HG03378 (cell line): ENCODE results near the gene ICAM2.
A peak's percentile ranks its signal among the peaks of the same experiment; 100 is the strongest.

Source experiments
- ATAC-seq: cut with Tn5 transposase; IDR thresholded peaks from one replicate; pipeline ENCODE4 v1.9.1; 2021; ENCODE audit warnings: mild to moderate bottlenecking, moderate library complexity; ENCODE audit not compliant: unreplicated experiment

ICAM2 gene

DNA sequence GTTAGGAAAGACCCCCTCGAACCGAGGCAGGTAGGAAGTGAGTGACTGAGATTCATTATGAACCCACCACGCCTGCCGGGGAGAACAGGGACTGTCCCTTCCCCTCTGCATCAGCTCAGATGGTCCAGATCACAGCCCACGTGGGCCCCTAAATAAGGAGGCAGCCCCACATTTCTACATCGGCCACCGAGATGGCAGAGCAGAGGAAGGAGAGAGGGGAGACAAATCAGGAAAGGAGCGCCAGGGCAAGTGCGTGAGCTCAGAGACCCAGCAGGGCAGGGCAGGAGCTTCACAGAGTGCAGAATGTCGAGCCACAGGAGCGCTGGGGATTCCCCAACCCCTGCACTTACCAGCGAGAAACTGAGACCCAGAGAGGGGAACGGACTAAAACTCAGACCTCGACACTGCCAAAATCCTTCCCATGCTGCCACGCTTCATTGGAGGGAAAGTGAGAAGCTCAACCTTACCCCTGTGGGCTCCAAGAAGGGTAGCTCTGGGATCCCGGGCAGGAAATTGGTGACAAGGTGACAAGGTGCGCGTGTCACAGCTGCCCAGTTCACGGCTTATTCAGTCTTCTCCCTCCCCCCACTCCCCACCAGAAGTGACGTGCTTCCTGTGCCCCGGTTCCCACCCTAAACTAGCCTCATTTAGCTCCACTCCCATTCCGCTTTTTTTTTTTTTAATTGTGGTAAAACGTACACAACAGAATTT, at the start of gene ICAM2:
Gene ICAM2 (minus strand): TSS at position 578 of the 711 bp plus-strand sequence. CDS start 13,942 bp downstream, outside the sequence.
- peak; percentile 46 for ATAC-seq

DNA sequence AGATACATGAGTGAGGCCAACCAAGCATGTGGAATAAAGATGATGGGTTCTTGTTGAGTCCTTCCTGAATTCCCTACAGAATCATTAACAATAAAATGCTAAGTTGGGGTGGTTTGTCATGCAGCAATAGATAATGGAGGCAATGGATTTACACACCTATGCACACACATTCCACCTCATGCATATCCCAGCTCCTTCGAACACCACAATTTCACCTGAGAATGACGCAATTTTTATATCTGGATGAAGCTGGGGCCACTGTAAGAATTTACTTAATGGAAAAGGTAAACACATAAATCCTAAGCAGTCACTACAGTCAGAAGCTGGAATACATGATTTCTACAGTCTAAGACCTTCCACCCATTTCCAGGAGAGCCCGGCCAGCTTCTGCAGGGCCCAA, 49.8 kb upstream of the ICAM2 start:
- ATAC-seq: no peak

GRCh38 chr17:64069143-64069542, 48.7 kb upstream of the ICAM2 start:
- no peak for ATAC-seq

- no peak for ATAC-seq
Measured at GRCh38 chr17:64067657-64068056, 47.2 kb upstream of the ICAM2 start.

- no peak for ATAC-seq
Measured at GRCh38 chr17:64066716-64067115, 46.3 kb upstream of the ICAM2 start.

GRCh38 chr17:64065161-64065560, 44.7 kb upstream of the ICAM2 start:
- ATAC-seq: no peak

- no peak for ATAC-seq
Measured at GRCh38 chr17:64064331-64064730, 43.9 kb upstream of the ICAM2 start.

DNA sequence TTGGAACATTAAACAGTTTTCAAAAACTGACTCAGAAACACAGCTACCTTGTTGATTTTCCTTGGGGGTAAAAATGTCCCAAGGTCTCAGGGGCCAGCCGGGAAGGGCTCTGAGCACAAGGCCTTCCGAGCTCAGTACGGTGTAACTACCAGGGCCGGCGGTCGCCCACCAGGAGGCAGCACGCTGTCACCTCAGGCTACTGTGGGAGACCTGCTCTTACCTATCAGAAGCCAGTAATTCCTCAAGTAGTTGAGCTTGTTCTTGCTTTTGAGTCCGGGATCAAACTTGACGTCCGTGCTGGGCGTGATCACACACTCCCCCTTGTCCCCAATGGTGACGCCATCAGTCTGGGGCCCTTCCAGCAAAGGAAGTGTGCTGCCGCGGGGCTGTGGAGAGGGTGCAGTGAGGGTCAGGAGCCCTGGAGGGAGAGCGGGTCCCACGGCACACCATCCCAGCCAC, 43.4 kb upstream of the ICAM2 start:
- ATAC-seq: no peak

DNA sequence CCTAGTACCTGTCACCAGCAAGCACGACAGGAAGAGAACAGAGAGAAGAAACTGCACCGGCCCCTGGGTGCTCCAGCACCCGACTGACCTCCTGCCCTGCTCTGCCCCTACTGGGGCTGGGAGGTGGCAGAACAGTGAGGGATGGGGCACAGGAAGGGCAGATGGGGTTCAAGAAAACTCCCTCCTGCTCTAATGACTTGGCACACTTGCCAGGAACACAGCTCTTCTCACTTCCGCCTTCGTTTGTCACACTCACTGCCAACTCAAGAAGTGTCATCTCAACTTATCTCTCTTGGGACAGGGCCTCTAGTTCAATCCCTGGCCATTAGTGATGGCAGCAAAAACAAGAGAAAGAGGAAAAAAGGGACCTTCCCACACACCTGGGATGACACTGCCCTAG, 42.7 kb upstream of the ICAM2 start:
- no peak for ATAC-seq

DNA sequence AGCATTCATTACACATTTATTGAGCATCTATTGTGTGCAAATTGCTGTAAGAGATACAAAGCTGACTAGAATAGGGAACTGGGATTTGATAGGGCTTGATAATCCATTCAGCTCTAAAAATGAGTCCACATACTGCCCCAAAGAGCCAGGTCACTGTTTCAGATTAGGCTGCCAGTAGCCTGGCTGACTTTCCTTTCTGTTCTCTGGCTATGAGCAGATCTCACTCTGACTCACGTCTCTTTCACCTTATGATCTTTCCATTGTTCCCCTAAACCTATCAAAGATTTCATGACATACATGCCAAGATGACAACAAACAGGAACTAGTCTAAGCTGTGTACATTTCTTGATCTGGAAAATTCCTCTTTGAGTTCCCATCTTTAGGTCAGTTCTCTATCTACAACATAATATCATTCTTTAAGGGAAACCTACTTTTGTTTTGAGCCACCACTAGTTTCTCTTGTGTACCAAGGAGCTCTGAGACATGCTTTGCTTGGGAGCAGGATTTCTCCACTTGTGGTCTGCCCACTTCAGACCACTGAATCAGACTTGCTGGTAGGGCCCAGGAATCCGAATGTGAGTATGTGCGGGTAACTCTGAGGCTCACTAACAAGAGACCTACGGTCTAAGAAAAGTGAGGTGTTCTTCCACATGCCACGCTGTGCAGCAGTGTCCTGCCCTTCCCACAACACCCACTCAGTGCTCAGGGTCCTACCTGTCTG, 40.9 kb upstream of the ICAM2 start:
- peak; percentile 40 for ATAC-seq

GRCh38 chr17:64060331-64060730, 39.9 kb upstream of the ICAM2 start:
- ATAC-seq: no peak

DNA sequence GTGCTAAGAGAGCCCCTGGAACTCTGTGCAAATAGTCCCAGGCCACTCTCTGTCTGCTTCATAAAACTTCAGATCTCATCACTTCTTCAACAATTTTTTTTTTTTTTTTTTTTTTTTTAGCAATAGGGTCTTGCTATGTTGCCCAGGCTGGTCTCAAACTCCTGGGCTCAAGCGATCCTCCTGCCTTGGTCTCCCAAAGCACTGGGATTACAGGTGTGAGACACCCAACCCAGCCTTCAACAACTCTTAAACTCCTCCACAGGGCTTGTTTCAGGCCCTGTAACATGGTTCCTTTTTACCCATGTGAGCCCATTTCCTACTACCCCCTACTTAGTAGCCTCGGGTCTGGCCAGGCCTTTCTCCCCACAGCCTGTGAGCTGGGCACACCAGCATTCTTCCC, 39.3 kb upstream of the ICAM2 start:
- no peak for ATAC-seq

GRCh38 chr17:64058621-64059020, 38.2 kb upstream of the ICAM2 start:
- ATAC-seq: no peak

GRCh38 chr17:64057701-64058263, 37.3 kb upstream of the ICAM2 start:
- no peak for ATAC-seq

DNA sequence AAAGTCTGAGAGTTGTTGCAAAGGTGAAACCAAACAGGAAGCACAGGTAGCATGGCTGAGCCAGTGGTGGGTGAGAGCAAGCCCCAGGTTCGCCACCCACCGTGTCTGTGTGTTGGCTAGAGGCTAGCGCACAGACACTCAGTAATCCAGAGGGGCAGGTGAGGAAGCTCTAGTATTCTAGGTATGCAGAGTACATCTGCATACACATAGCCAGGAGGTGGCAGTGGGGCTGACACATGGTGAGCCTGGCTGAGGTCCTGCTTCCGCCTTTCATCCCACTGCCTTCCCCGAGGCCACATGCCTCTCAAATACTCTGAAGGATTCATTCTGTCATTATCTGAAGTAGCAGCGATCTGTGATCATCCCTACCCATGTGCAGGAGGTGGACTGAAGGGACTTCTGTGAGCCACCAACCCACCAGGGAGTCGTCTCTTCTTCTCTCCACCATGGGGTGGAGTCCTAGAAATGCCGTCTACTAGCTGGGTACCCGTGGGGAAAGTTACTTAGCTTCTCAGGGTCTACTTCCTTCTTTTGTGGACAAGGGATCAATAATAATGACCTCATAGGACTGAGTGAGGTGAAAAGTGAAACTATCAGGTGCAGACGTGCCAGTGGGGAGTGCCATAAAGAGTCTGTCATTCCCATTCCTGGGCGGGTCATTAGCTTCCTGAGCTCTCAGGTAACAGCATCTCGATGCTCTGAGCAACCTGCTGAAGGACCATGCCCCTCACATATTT, 36.0 kb upstream of the ICAM2 start:
- peak; percentile 63 for ATAC-seq

DNA sequence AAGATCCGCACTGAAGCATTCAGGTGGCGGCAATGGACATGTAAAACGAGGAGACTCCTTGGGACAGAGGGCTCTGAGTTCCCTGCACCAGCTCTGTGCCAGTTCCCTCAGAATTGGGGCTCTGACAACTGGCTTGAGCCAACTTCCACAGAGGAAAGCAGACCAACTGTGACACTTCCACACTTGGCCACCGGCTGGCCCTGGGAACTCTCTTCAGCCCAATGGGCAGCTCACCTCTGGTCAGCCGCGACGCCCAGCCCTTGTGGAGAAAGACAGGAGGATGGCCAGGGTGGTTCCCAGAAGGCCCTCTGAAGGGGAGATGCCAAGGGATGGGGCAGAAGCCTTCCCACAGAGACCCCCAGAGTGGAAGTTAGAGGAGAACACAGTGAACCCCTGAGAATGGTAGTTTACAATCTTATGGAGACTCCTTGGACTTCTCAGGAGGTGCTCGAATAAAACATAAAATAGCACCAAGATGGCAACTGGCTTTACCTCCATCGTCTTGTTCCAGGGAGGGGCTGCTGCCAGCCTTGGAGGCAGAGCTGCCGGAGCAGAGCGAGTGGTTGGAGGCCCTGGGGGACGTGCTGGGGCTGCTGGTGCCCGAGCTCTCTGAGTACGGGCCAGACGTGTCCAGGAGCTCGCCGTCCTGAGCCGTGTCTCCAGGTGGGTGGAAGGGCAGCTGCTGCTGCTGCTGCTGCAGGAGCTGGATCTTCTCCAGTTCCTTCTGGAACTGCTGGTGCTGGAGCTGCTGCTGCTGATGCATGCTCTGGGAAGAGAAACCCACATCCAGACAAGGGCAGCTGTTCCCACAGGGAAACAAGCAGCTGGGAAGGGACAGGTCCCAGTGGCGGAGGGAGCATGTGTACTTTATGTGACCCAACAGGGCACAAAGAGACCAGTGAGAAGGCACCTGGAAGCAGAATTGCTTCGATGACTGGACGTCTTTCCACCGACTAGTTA, 35.0 kb upstream of the ICAM2 start:
- no peak for ATAC-seq

GRCh38 chr17:64054304-64054703, 33.9 kb upstream of the ICAM2 start:
- no peak for ATAC-seq

- ATAC-seq: no peak
Measured at GRCh38 chr17:64053101-64053500, 32.7 kb upstream of the ICAM2 start.

DNA sequence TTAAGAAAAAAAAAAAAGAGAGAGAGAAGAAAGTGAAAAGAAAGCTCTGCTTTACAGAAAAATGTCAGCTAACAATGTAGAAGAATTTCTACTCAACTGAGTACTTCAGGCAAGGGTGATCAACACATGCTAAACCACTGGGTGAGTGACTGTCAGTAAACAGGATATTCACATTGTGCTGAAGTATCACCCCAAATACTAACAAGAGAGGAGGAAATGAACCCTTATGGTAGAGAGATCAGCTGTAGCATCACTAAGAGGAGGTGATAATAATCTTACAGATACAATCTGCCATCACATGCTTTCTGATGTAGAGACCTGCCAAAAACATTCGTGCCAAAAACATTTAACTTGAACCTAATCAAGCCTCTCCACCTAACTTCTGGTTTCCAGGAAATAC, 30.7 kb upstream of the ICAM2 start:
- ATAC-seq: no peak

GRCh38 chr17:64048805-64049204, 28.4 kb upstream of the ICAM2 start:
- no peak for ATAC-seq
